ENCODE results near the gene NPRL2. TPM values are rescaled to one million over a fixed set of nuclear protein-coding genes. Genes with fewer than 3 reads are reported as not detected.

The NPRL2 gene
- total and polyA plus RNA-seq, 3 experiments from 2014 or later: 44.6 to 59.5 (median 48.0) TPM

DNA sequence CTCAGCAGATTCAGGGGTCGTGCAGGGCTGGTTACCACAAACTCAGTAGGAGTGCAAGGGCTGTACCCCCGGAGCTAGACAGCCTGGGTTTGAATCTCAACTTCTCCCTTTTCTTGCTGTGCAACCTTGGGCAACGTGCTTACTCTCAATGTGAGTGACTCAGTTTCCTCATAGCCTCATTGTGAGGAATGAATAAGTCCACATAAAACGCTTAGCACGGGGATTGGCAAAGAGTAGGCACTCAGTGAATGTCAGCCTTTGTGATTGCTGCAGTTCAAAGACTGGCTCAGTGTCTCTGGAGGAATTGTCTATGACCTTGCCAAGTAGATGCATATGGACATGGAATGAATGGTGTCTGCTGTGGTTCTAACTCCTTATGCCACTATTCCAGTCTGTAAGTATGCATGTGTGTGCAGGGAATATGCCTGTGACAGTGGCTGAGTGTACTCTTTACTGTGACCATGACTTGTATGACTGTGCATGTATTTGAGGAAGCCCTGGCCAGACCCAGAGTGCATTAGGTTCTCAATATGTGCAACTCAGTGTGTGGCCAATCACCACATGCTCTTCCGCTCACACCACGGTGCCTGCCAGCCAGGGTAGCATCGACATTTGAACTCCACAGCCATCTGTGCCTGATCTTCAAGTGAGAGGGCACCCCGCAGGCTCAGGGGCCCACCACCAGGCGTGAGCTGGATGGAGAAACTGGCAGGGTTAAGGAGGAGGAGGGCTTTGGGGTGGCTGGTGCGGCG is 50.5 kb downstream of the NPRL2 start:
- Histone ChIP-seq H3K9me3 (ENCODE audit: low read length) (no peaks in the 10 kb centered on the region), H3K27ac (ENCODE audit: low read depth, low read length) (peak overlapping the region; percentile 96), H3K4me1 (ENCODE audit: insufficient read depth, low read length) (peaks cover 25% of the 10 kb centered on the region), H3K36me3 (ENCODE audit: insufficient read depth, low read length) (no peaks in the 10 kb centered on the region), H3K4me3 (ENCODE audit: low read length) (peak overlapping the region; percentile 68), H3K27me3 (ENCODE audit: insufficient read depth, low read length, poor library complexity, severe bottlenecking) (no peaks in the 10 kb centered on the region)
- Mint-ChIP-seq H3K4me1 (peaks cover 21 to 54% (median 22%) of the 10 kb centered on the region in 3 donors), H3K36me3 (peaks cover 0 to 14% (median 0%) of the 10 kb centered on the region in 3 donors), H3K27ac (peak overlapping the region; percentile 97 to 100 (median 99)), H3K4me3 (peak overlapping the region; percentile 93 to 98 (median 95)), H3K27me3 (peaks cover 0 to 3% of the 10 kb centered on the region in 2 donors), H3K9me3 (no peaks in the 10 kb centered on the region)
- DNase-seq: no peak
- ChIA-PET CTCF (interaction anchor here (0.5 to 3.0 kb wide), 13 partner anchors 9 to 108 kb away, joined by 3 to 16 read pairs (median 9); partner anchors contain the start of genes CYB561D2, HYAL2 and NPRL2), POLR2A (interaction anchor here (0.5 to 2.2 kb wide), 9 partner anchors 17 to 65 kb away, joined by 3 to 31 read pairs (median 7); partner anchors contain the start of genes CYB561D2, NPRL2, RASSF1 and TUSC2)

DNA sequence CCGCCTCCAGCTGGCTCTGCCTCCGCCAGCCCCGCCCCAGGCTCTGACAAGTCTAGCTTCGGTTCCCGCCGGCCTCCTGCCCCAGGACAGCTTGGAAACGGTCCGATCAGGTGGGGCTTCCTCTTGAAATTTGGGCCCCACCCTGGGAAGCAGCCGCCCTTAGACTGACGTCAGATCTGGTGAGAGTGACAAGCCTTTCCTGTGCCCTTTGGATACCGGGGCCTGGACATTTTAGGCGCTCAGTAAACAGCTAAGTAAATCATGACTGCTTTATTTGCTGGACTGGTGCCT is 51.0 kb downstream of the NPRL2 start:
- CTCF ChIA-PET: interaction anchor here (0.5 to 3.0 kb wide), 14 partner anchors 9 to 108 kb away, joined by 3 to 16 read pairs (median 8); partner anchors contain the start of genes CYB561D2, HYAL2 and NPRL2
- no peaks in the 10 kb centered on the region for H3K27me3 Mint-ChIP-seq
- peaks cover 25% of the 10 kb centered on the region for H3K4me1 ChIP-seq (ENCODE audit: insufficient read depth, low read length)
- H3K4me1 Mint-ChIP-seq: peaks cover 21 to 51% (median 22%) of the 10 kb centered on the region in 3 donors
- POLR2A ChIA-PET: interaction anchor here (0.5 to 2.2 kb wide), 10 partner anchors 18 to 65 kb away, joined by 3 to 31 read pairs (median 6); partner anchors contain the start of genes CYB561D2, NPRL2, RASSF1 and TUSC2
- H3K27me3 ChIP-seq (ENCODE audit: insufficient read depth, low read length, poor library complexity, severe bottlenecking): no peaks in the 10 kb centered on the region
- no peaks in the 10 kb centered on the region for H3K9me3 ChIP-seq (ENCODE audit: low read length)
- H3K4me3 ChIP-seq (ENCODE audit: low read length): peak overlapping the region; percentile 68
- H3K9me3 Mint-ChIP-seq: no peaks in the 10 kb centered on the region
- H3K27ac Mint-ChIP-seq: peak overlapping the region; percentile 97 to 100 (median 99)
- DNase-seq: no peak
- peaks cover 0 to 14% (median 0%) of the 10 kb centered on the region in 3 donors for H3K36me3 Mint-ChIP-seq
- peak overlapping the region; percentile 96 for H3K27ac ChIP-seq (ENCODE audit: low read depth, low read length)
- peak overlapping the region; percentile 93 to 98 (median 95) for H3K4me3 Mint-ChIP-seq
- no peaks in the 10 kb centered on the region for H3K36me3 ChIP-seq (ENCODE audit: insufficient read depth, low read length)

GRCh38 chr3:50298836-50299637 is 51.5 kb downstream of the NPRL2 start, which contains the start of the genes HYAL3 and NAA80:
TSS of gene HYAL3 (minus strand) at chr3:50299405. CDS start at chr3:50295602, 3,803 bp downstream.
TSS of gene NAA80 (minus strand) at chr3:50299405. CDS start at chr3:50297463, 1,942 bp downstream.
- POLR2A ChIA-PET: interaction anchor here (0.5 to 2.2 kb wide), 14 partner anchors 18 to 1084 kb away, joined by 3 to 31 read pairs (median 4); partner anchors contain the start of genes CYB561D2, NPRL2, RASSF1 and TUSC2
- H3K9me3 ChIP-seq (ENCODE audit: low read length): no peaks in the 10 kb centered on the region
- Mint-ChIP-seq H3K27ac (peak within 1 kb of the TSS; percentile 97 to 100 (median 99)), H3K36me3 (peaks cover 0 to 14% (median 0%) of the 10 kb centered on the region in 3 donors), H3K27me3 (no peaks in the 10 kb centered on the region), H3K4me1 (peaks cover 21 to 50% (median 22%) of the 10 kb centered on the region in 3 donors), H3K9me3 (no peaks in the 10 kb centered on the region), H3K4me3 (peak within 1 kb of the TSS; percentile 93 to 98 (median 95))
- peak; percentile 98 to 100 (median 99) for DNase-seq
- H3K4me1 ChIP-seq (ENCODE audit: insufficient read depth, low read length): peaks cover 25% of the 10 kb centered on the region
- H3K4me3 ChIP-seq (ENCODE audit: low read length): peak within 1 kb of the TSS; percentile 89
- peak within 1 kb of the TSS; percentile 96 for H3K27ac ChIP-seq (ENCODE audit: low read depth, low read length)
- no peaks in the 10 kb centered on the region for H3K36me3 ChIP-seq (ENCODE audit: insufficient read depth, low read length)
- CTCF ChIA-PET: interaction anchor here (0.5 to 3.0 kb wide), 17 partner anchors 10 to 107 kb away, joined by 3 to 16 read pairs (median 5); partner anchors contain the start of genes CYB561D2, HYAL2 and NPRL2
- H3K27me3 ChIP-seq (ENCODE audit: insufficient read depth, low read length, poor library complexity, severe bottlenecking): no peaks in the 10 kb centered on the region

DNA sequence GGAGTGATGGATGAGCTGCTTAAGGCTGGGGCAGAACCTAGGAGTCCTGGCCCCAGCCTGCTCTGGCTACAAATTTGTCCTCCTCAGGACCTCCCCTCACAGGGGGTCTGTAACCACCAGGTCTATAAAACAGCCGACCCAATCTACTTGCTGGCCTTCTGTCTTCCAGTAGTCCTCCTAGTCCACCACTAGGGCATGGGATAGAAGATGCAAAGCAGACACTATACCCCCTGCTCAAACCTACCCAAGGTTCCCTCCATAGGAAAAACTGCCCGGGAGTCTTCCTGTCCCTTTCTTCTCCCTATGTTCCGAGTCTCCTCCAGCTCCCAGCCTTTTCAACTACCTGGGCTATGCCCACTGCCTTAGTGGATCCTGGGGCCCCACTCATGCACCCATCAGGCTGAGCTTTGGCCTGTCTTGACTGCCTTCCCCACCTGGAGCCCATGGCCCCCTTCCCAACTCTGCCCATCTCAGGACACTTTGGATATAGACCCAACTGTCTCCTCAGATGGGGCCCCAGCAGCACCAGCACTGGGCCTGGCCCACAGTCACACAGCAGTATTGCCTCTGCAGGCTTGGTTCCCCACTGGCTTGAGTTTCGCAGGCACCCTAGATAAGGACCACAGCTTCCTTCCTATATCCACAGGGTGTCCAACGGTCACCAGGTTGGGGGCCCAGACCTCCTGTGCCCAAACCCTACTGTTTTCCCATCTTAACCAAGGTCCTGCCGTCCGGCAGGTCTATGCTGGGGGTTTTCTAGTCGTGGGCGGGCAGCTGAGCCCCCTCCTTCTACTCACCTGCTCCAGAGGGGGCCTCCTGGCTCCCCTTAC is 52.5 kb downstream of the NPRL2 start:
- H3K27ac ChIP-seq (ENCODE audit: low read depth, low read length): peak overlapping the region; percentile 96
- ChIA-PET CTCF (interaction anchor here (0.9 to 3.0 kb wide), 14 partner anchors 14 to 106 kb away, joined by 3 to 16 read pairs (median 6); partner anchors contain the start of genes CYB561D2, HYAL2 and NPRL2), POLR2A (interaction anchor here (0.9 to 2.2 kb wide), 6 partner anchors 19 to 61 kb away, joined by 4 to 31 read pairs (median 10); partner anchors contain the start of genes CYB561D2, NPRL2, RASSF1 and TUSC2)
- peak overlapping the region; percentile 93 to 100 (median 99) for H3K27ac Mint-ChIP-seq
- peak overlapping the region; percentile 89 for H3K4me3 ChIP-seq (ENCODE audit: low read length)
- DNase-seq: no peak
- no peaks in the 10 kb centered on the region for H3K27me3 ChIP-seq (ENCODE audit: insufficient read depth, low read length, poor library complexity, severe bottlenecking)
- no peaks in the 10 kb centered on the region for H3K27me3 Mint-ChIP-seq
- no peaks in the 10 kb centered on the region for H3K36me3 ChIP-seq (ENCODE audit: insufficient read depth, low read length)
- no peaks in the 10 kb centered on the region for H3K9me3 ChIP-seq (ENCODE audit: low read length)
- H3K9me3 Mint-ChIP-seq: no peaks in the 10 kb centered on the region
- H3K4me1 Mint-ChIP-seq: peaks cover 21 to 50% (median 22%) of the 10 kb centered on the region in 3 donors
- H3K4me3 Mint-ChIP-seq: peak overlapping the region; percentile 93 to 98 (median 95)
- H3K4me1 ChIP-seq (ENCODE audit: insufficient read depth, low read length): peaks cover 25% of the 10 kb centered on the region
- H3K36me3 Mint-ChIP-seq: peaks cover 0 to 14% (median 0%) of the 10 kb centered on the region in 3 donors

GRCh38 chr3:50297384-50297775 is 53.2 kb downstream of the NPRL2 start:
- H3K27ac Mint-ChIP-seq: peak overlapping the region in 7 of 8 donors; percentile 69 to 100 (median 99)

More at GRCh38 chr3:50297384-50297775, 53.2 kb downstream of the NPRL2 start:
- POLR2A ChIA-PET: no interaction called here
- peak overlapping the region in 5 of 7 donors; percentile 93 to 98 (median 95) for H3K4me3 Mint-ChIP-seq
- no peak overlapping the region for H3K27ac ChIP-seq (ENCODE audit: low read depth, low read length)
- no peak for DNase-seq
- CTCF ChIA-PET: interaction anchor here (0.9 to 3.0 kb wide), 5 partner anchors 13 to 52 kb away, joined by 3 to 13 read pairs (median 9); partner anchors contain the start of genes CYB561D2 and NPRL2
- no peaks in the 10 kb centered on the region for H3K27me3 Mint-ChIP-seq
- no peak overlapping the region for H3K4me3 ChIP-seq (ENCODE audit: low read length)
- H3K9me3 ChIP-seq (ENCODE audit: low read length): no peaks in the 10 kb centered on the region
- H3K36me3 ChIP-seq (ENCODE audit: insufficient read depth, low read length): no peaks in the 10 kb centered on the region
- peaks cover 28 to 57% (median 29%) of the 10 kb centered on the region in 3 donors for H3K4me1 Mint-ChIP-seq
- H3K27me3 ChIP-seq (ENCODE audit: insufficient read depth, low read length, poor library complexity, severe bottlenecking): no peaks in the 10 kb centered on the region
- H3K9me3 Mint-ChIP-seq: no peaks in the 10 kb centered on the region
- H3K36me3 Mint-ChIP-seq: peaks cover 0 to 15% (median 0%) of the 10 kb centered on the region in 3 donors
- H3K4me1 ChIP-seq (ENCODE audit: insufficient read depth, low read length): peaks cover 31% of the 10 kb centered on the region
